Upper lobe of left lung (tissue), 4 donors: Measurements from ENCODE around the gene SYT8.

ENCODE experiments used
- CTCF ChIP-seq, 6 experiments: fragments of 450-650 bp in 4 of 6; fragments of 200-600 bp in 2 of 6; sonication (generic) in 2 of 6; IDR thresholded peaks; one replicate each; pipeline ENCODE4 v1.5.1; 2016 to 2019; ENCODE audit warnings: antibody characterized with exemption in 6 of 6
- POLR2A ChIP-seq, 4 donors: fragments of 450-650 bp; IDR thresholded peaks; one replicate each; pipeline ENCODE4 v1.5.1; 2016 to 2017; ENCODE audit warnings: antibody characterized with exemption in 4 of 4, mild to moderate bottlenecking in 2 of 4

DNA sequence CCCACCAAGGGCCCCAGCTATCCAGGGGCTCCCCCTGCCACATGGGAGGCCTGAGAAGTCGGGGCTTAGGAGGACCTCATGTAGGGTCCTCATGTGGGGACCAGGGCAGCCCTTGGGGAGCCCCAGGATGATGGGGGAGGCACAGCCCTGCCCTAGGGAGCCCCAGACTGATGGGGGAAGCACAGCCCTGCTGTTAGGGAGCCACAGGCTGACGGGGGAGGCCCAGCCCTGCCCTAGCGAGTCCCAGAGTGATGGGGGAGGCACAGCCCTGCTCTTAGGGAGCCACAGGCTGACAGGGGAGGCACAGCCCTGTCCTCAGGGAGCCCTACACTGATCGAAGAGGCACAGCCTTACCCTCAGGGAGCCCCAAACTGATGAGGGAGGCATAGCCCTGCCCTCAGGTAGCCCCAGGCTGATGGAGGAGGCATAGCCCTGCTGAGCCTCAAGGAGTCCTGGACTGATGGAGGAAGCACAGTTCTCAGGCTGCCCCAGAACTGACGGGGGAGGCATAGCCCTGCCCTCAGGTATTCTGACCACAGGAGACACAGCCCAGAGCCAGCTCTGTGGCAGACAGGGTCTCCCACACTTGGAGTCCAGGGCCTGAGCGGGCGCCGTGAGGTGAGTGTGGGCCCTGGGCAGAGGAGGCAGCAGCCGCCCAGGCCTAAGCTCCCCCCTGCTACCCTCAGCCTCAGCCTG is 46.1 kb downstream of the SYT8 start:
- TF ChIP-seq POLR2A (IDR thresholded peaks at IDR 0.05), result no peak
- TF ChIP-seq CTCF (IDR thresholded peaks at IDR 0.05), result no peak
